ENCODE data around the gene UBA1. TPM values are rescaled to one million over a fixed set of nuclear protein-coding genes. Genes with fewer than 3 reads are reported as not detected.
A peak's percentile ranks its signal among the peaks of the same experiment; 100 is the strongest.

The UBA1 gene
- total RNA-seq, 1 donor from 2014 or later = 126 TPM

DNA sequence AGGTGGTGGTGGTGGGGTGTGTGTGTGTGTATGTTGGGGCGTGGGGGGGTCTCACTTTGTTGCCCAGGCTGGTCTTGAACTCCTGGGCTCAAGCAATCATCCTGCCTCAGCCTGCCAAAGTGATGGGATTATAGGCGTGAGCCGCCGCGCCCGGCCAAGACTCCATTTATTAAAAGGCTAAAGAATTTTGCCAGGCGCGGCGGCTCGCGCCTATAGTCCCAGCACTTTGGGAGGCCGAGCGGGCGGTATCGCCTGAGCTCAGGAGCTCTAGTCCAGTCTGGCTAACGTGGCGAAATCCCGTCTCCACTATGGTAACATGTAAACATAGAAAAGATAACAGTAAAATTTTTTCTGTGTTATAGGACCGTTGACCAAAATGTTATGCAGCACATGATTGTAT, 3.7 kb upstream of the UBA1 start:
- DNase-seq = no peak

DNA sequence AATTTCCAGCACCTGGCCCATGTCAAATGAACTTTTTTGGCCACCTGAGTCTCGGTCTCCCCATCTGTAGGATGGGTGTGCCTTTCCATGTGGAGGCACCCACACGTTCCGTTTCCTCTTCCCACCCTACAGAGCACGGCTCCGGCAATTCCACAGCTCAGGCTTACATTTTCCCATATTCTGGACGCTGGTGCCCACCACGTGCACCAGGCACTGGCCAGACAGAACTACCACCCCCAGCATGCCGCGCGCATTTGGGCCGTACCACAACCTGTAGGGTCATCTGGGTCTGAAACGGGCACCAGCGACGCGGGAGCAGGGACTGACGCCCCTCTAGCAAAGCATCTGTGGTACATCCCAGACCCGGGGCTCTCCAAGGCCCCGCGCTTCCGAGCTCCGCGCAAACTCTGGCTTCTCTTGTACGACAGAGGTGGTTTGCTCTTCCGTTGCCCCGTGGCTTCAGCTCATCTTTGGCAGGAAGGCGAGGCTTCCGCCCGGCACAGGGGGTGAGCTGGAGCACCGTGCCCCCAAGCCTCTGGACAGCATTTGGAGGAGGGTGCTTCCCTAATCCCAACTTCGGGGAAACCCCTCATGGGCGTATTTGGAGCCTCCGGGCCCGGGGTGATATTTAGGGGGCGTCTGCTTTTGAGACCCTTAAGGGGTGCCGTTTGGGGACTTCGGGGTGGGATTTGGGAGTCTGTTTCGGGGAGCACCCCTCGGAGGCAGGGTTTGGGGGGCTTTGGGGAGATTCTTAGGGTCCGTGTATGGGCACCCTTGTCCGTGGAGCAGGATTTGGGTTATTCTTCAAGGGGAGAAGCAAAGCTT, 3.0 kb upstream of the UBA1 start:
- peak; percentile 94 for DNase-seq

DNA sequence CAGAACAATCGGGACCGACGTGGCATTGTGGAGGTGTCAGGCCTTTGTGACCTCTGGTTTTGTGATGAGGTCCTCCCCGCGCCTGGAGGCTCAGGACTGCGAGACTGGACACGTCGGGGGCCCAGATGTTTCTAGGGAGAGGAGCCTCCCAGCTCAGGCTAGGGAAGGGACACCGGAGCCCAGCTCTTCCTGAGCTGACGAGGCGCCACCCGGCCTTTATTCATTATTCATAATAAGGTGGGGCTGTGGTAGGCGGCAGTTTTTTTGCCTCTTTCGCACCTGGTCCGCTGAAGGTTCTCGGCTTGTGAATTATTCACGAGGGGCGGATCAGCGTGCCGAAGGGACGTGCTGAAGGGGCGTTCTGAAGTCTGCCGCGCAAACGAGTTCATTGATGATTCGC, 2.3 kb upstream of the UBA1 start:
- peak; percentile 14 for DNase-seq

DNA sequence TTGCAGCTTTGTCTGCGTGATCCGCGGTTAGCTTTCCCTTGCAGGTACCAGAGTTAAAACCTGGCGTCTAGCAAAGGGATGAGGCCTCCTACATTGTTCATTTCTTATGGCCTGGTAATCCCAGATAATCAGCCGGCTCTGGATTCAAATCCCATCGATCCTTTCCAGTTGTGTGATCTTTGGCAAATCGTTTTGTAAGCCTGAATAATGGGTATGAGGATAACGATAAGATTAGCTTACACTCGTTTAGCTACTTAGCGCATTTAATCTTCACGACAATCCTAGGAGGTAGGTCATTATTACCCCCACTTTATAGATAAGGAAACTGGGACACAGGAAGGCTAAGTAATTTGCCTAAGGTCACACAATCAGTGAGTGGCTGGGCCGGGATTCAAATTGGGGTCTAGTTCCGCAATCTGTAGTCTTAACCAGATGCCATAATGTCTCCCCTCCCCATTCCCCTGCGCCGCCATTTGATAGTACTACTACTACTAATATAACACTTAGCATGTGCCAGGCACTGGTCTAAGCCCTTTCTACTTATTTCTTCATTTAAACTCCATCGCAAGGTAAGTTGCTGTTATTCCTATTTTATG, 1.7 kb upstream of the UBA1 start:
- no peak for DNase-seq

DNA sequence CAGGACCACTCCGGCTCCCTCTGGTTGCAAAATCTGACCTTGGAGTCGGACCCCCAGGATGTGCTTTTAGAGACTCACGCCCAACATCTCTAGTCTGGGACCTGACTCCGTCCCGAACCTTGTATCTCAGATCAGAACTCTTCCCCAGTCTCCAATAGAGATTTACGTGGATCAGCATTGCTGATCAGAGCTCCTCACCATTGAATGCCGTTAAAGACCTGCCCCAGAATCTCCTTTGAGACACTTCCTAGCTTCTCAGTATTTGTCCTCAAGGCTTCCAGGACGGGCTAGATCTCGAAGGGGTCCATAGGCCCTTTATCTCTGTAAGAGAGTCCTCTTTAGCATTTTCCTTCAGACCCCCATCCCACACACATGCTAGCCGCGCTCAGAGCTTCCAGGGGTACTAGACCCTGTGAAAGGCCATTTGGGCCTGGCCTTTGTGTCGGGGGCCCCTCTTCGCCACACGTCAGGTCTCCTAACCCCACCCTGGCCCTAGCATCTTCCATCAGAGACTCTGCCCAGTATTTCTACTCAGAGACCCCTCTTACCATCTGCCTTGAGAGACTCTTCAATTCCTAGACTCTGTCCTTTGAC, 662 bp downstream of the UBA1 start:
- no peak for DNase-seq

DNA sequence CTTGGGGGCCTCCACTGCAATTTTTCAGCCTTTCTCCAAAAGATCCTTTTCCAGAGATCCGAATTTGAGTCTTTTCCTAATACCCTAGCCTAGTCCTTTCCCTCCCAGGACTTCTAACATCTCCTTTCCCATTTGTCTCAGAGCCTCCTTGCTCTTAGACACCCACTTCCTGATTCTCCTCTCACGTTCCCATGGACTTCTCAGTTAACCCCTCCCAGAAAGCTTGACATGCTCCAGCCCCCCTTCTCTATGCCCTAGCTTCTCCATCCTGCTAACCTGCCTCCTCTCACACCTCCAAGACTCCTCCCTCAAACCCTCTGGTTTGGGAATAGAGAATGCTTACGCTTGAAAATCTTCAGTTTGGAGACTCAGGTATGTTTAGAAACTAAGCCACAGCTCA, 2.5 kb downstream of the UBA1 start:
- DNase-seq = no peak

DNA sequence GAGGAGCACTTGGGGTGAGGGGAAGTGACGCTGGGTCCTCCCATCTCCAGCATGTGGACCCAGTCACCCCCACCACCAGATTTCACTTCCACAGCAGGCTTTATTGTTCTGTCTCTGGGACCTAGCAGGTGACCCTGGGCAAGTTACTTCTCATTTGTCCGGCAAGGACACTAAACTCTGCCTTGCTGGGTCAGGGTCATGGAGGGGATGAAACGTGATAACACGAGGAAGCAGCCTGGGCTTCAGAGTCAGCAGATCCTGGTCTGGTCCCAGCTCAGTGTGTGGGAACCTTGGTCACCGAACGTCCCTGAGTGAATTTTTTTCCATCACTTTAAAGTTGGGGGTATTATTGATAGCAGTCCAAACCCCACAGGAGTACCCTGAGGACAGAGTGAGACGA, 3.9 kb downstream of the UBA1 start:
- DNase-seq = no peak

DNA sequence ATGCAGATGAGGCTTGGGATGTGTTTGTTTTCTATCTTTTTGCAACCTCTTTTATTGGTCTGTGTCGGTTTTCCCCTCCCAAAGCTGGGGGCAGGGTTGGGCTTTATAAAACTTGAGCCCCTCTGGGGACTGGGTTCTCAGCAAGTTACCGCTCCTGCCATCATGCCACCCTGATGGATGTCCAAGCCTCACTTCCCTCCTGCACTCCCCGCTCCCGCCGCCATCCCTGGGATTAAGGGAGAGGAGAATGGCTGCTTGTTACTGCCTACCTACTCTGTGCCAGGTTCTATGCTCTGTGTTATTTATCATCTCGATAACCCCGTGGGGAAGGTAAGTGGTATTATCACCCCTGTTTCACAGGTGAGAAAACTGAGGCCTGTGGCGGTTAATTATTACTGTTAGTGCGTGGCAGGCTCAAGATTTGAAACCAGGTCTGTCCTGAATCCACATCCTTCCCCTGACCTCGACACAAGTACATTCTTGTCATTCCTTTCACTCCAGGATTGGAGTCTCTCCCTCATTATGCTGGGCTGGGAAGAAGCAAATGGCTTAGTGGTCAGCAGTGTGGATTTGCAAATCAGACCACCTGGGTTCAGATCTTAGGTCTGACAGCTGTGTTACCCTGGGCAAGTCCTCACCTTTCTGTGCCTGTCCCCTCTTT, 4.5 kb downstream of the UBA1 start:
- no peak for DNase-seq

DNA sequence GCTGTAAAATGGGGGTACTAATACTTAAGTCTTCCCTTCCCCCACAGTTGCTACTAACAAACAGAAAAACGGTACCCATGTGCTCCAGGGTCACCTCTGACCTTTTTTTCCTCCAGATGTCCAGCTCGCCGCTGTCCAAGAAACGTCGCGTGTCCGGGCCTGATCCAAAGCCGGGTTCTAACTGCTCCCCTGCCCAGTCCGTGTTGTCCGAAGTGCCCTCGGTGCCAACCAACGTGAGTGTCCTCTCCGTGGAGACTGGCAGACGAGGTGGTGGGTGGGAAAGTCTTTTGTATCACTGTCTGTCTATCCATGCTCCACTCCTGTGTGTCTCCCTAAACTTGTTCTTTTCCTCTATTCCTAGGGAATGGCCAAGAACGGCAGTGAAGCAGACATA, 5.1 kb downstream of the UBA1 start:
- no peak for DNase-seq

DNA sequence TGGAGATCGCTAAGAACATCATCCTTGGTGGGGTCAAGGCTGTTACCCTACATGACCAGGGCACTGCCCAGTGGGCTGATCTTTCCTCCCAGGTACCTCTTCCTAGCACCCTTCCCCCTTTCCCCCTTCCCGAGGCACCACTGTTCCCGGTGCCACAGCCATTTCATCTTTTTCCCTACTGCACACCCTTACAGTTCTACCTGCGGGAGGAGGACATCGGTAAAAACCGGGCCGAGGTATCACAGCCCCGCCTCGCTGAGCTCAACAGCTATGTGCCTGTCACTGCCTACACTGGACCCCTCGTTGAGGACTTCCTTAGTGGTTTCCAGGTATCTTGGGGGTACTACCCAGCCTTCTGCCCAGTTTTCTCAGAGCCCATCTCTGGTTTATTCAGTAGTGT, 5.7 kb downstream of the UBA1 start:
- no peak for DNase-seq

DNA sequence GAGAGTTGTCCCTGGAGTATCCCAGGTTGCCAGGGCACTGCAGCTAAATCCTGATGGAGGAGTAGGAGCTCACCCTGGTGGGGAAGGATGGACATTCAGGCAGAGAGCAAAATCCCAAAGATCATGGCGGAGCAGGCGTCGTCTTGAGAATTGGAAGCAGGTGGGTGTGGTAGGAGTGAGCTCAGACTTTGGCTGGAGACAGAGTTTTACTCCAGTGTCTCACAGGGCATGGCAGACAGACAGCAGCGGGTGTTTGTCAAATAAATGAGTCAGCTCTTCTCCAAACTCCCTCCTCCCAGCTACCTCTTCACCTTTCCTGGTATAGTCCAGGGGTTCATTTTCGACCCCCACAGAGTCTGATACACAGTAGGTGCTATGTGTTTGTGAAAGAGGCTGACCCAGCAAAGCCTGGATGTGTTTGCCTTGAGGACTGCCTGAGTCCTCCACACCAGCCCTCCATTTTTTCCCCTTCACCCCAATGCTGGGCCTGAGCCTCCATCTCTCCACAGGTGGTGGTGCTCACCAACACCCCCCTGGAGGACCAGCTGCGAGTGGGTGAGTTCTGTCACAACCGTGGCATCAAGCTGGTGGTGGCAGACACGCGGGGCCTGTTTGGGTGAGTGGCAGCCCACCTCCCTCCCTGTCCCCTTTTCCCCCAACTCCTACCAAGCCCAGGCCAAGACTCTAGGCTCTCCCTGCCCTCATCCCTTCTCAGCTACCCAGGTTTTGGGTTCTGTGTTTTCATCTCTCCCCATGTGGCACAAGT, 6.9 kb downstream of the UBA1 start:
- no peak for DNase-seq

DNA sequence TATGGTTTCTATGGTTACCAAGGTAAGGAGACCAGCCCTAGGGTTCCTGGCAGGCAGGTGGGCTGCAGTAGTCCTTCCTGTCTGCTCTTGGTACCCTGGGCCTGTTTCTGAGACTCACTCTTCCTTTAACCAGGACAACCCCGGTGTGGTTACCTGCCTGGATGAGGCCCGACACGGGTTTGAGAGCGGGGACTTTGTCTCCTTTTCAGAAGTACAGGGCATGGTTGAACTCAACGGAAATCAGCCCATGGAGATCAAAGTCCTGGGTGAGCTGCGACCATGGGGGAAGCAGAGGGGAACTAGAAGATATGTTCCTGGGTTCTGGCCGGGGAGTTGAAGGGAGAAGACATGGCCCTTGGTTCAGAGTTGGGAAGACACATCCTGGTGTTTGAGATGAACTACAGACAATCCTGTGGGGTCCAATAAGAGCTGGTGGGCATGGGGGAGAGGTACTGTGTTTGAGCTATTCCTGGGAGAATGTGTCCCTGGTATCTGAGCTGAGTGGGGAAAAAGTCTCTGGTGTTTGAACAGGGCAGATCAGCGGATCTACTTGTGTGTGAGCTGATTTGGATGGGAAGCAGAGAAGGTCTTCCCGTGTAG, 7.8 kb downstream of the UBA1 start:
- no peak for DNase-seq

DNA sequence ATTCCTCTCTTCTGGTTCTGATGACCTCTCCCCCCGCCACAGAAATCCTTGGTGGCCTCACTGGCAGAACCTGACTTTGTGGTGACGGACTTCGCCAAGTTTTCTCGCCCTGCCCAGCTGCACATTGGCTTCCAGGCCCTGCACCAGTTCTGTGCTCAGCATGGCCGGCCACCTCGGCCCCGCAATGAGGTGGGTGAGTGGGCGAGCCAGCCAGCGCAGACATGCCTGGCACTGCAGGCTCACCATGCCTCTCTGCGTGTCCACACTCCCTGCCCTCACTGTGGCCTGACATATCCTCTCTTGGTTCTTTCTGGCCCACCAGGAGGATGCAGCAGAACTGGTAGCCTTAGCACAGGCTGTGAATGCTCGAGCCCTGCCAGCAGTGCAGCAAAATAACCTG, 8.7 kb downstream of the UBA1 start:
- no peak for DNase-seq

DNA sequence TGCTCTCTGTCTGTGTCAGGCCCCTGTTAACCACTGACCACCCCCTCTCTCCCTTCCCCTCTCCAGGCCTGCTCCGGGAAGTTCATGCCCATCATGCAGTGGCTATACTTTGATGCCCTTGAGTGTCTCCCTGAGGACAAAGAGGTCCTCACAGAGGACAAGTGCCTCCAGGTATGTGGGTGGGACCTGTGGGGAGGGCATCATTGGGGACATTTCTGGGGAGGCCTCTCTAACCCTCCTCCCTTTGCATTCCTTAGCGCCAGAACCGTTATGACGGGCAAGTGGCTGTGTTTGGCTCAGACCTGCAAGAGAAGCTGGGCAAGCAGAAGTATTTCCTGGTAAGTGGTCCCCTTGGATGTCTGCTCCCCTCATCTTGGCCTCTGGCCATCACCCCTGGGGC, 9.2 kb downstream of the UBA1 start:
- DNase-seq = no peak

DNA sequence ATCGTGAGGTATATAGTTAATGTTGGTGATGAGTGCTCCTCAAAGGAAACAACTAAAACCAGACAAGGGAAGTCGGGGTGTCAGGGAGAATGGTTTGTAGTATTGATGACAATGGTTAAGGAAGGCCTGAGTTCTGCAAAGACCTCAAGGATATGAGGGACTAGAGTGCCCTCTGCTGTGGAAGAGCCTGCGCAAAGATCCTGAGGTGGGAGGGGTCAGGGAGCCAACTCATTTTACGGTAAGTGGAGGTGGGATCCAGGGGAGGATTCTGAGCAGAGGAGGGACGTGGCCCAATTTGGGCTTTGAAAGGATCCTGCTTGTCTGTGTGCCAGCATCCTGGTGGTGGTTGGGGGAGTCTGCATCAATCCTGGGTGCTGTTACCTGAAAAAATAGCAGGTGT, 11.3 kb downstream of the UBA1 start:
- DNase-seq = no peak

DNA sequence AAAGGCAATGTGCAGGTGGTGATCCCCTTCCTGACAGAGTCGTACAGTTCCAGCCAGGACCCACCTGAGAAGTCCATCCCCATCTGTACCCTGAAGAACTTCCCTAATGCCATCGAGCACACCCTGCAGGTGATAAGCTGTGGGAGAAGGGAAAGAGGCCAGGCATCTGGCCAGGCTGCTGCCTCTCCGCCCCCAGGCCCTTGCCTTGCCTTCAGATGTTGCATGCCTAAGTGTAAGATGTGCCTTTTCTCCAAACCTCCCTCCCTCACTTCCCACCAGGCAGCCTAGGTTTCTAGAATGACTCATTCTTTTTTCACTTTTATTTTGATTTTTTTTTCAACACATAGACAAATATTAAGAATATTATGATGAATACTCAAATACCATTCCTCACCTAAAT, 12.7 kb downstream of the UBA1 start:
- no peak for DNase-seq

DNA sequence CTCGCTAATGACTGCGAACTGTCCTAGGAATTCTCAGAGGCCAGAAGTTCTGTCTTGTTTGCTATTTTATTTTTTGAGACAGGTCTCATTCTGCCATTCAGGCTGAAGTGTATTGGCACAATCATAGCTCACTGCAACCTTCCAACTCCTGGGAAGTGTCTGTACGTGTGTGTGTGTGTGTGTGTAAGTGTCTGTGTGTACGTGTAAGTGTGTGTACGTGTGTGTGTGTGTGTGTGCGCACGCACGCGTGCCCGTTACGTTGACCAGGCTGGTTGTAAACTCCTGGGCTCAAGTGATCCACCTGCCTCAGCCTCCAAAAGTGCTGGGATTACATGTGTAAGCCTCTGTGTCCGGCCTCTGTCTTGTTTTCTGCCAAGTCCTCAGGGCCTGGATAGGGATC, 14.5 kb downstream of the UBA1 start:
- no peak for DNase-seq

DNA sequence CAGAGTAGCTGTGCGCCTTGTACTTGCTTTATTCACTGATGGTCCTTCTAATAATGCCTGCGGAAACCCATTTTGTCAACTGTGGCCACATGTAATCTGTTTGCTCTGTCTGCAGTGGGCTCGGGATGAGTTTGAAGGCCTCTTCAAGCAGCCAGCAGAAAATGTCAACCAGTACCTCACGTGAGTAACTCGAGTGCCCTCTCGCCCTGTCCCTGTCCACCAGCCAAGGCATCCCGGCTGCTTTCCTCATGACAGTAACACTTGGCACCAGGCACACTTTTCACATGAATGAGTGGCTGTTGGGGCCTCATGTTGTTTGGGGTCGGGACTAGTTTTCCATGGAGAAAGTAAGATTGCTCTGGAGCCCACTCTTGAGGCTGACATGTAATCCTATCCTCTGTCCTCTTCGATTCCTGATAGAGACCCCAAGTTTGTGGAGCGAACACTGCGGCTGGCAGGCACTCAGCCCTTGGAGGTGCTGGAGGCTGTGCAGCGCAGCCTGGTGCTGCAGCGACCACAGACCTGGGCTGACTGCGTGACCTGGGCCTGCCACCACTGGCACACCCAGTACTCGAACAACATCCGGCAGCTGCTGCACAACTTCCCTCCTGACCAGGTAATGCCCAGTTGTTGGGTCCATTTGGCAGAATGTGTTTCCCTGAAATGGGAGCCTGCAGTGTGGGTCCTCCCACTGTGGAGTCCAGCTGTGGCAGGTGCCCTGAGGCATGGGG, 16.0 kb downstream of the UBA1 start:
- no peak for DNase-seq

DNA sequence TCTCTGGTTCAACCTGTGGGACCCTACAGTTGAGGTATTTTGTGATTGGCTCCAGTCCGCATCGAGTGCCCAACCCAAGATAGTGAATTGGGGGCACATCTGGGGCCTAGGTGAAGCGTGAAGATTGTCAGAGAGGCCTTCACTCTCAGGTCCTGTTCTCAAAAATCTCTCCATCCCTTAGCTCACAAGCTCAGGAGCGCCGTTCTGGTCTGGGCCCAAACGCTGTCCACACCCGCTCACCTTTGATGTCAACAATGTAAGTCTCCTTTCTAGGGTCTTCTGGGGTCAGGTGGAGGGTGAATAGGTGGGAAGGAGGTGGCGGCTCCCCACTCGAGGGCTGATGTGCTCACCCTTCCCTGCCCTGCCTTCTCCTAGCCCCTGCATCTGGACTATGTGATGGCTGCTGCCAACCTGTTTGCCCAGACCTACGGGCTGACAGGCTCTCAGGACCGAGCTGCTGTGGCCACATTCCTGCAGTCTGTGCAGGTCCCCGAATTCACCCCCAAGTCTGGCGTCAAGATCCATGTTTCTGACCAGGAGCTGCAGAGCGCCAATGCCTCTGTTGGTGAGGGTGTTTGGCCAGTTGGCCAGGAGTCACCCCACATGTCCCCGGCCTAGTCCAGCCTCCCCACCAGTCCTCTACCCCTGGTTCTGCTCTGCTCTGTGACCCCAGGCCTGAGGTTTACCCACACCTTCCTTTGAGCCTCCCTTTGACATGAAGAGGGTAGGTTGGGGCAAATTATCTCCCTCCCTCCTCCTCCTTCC, 17.2 kb downstream of the UBA1 start:
- no peak for DNase-seq

DNA sequence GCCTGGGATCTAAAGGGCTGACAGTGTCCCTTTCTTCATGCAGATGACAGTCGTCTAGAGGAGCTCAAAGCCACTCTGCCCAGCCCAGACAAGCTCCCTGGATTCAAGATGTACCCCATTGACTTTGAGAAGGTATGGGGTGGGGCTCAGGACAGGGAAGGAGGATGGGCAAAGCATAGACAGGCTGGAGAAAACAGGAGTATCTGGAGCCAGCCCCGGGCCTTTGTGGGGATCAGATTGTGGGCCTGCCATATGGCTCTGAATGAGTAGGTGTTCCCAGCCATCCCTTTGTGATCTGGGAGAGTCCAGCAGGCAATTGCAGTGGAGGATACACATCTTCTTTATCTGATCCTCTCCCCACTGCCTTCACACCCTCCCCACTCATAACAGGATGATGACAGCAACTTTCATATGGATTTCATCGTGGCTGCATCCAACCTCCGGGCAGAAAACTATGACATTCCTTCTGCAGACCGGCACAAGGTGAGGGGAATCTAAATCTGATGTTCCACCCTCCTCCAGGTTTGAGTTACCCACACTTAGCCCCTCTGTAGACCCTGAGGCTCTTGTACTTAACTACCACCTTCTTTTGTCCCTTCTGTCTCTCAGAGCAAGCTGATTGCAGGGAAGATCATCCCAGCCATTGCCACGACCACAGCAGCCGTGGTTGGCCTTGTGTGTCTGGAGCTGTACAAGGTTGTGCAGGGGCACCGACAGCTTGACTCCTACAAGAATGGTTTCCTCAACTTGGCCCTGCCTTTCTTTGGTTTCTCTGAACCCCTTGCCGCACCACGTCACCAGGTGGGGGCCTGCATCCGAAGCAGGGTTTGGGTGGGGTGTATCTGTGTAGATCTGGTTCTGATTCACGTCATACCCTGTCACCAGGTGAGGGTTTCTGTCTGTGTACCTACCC, 19.0 kb downstream of the UBA1 start:
- DNase-seq = no peak
